Measurements from ENCODE around the gene RANGRF.

GRCh38 chr17:8314797-8315763 lies 26.6 kb downstream of the RANGRF start:
- TF ChIP-seq POLR2AphosphoS5 (IDR thresholded peaks at IDR 0.05; ENCODE audit: low read depth, low read length) = no peak; the same call in 1 of the 2 replicates
- no peak for TF ChIP-seq FOXP2 (optimal IDR thresholded peaks at IDR 0.05; ENCODE audit: borderline replicate concordance, extremely low read depth, extremely low read length, insufficient read depth)
- no peak for TF ChIP-seq SIN3A (IDR thresholded peaks at IDR 0.05; ENCODE audit: borderline replicate concordance, insufficient read depth, low read length)
- no peak for TF ChIP-seq REST (IDR thresholded peaks at IDR 0.05; ENCODE audit: insufficient read depth in 1 of 2, low read depth in 2 of 2, low read length in 2 of 2)
